HG03039 (cell line): Measurements from ENCODE around the gene METTL2A.
"Not testable (repeated sequence)": the region's sequence is repeated elsewhere in the genome, so short reads cannot be mapped to it uniquely, and the experiment has no call there.

Experiments used
- ATAC-seq: cut with Tn5 transposase; IDR thresholded peaks from one replicate; pipeline ENCODE4 v1.9.1; 2021; ENCODE audit warnings: mild to moderate bottlenecking, moderate library complexity; ENCODE audit not compliant: unreplicated experiment

METTL2A gene

DNA sequence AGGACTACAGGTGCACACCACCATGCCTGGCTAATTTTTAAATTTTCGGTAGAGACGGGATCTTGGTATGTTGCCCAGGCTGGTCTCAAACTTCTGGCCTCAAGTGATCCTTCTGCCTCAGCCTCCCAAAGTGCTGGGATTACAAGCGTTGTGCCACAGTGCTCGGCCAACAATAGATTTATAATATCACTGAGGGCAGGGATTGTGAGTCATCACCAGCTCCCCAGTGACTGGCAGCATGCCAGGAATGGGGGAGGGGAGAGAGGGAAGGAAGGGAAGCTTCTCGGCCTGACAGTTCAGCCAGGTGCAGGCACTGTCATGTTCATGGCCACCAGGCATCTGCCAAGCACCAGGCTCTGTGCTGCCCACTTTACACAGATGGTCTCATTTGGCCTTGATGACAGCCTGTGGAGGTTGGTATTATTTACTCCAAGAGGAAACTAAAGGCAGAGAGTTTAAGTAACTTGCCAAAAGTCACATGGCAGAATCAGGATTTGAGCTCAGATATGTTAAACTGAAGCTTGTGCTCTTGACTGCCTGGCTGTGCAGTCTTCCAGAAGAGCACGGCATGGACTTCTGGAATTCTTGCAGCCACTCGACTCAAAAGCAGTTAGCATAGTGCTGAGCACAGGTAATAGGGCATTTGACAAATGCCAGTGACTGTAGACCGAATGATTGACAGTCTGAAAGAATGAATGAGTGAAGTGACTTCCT lies 47.1 kb downstream of the METTL2A start:
- not testable (repeated sequence) for ATAC-seq

GRCh38 chr17:62471380-62471880 lies 47.7 kb downstream of the METTL2A start:
- ATAC-seq: not testable (repeated sequence)

GRCh38 chr17:62473030-62473982 lies 49.6 kb downstream of the METTL2A start:
- ATAC-seq: not testable (repeated sequence)

DNA sequence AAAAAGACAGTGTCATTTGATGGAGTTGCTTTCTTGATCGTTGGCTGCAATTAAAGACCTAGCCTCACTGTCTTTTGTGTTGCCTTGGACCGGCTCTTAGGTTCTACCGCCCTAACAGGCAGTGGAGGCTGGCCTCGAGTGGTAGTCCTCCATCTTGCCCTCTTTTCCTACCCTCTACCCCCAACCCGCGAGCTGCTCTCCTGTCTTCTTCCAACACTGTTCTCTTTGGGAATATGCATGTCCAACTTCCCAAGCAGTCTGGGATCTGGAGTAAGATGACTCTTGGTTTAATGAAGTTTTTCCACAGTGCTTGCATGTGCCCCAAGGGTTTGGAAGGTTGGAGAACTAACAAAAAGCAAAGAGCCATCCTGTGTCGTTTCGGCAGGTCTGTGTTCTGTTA lies 53.4 kb downstream of the METTL2A start:
- not testable (repeated sequence) for ATAC-seq

GRCh38 chr17:62477718-62478408 lies 54.2 kb downstream of the METTL2A start:
- ATAC-seq: peak; percentile 22

DNA sequence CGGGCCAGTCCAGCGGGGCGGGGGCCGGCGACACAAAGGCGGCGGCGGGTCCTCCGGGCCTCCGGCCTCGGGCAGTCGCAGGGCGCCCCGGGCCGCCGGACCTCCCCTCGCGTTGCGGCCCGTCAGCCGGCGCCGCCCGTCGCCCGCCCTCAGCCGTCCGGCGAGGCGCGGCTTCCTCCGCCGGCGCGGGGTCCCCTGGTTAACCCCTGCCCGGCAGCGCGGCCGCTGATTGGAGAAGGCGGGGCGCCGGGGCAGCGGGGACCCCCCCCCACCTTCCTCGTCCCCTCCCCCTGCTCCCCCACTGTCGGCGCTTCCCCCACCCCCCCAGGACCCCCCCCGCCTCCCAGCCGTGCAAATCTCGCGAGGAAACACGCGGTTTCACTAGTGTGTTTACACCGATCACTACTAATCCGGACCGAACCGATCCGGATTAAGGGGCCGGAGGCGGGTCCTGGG lies 54.8 kb downstream of the METTL2A start, which contains the start of gene TLK2:
TLK2 (plus strand) TSS at position 402 of the 456 bp plus-strand sequence. CDS start 2,301 bp downstream, outside the sequence.
- ATAC-seq: peak; percentile 59

GRCh38 chr17:62478880-62479638 lies 55.4 kb downstream of the METTL2A start:
- ATAC-seq: peak; percentile 24

- not testable (repeated sequence) for ATAC-seq
Measured at GRCh38 chr17:62479639-62480258, 56.1 kb downstream of the METTL2A start.

GRCh38 chr17:62482553-62482952 lies 58.9 kb downstream of the METTL2A start:
- ATAC-seq: not testable (repeated sequence)

GRCh38 chr17:62490990-62491389 lies 67.3 kb downstream of the METTL2A start:
- ATAC-seq: not testable (repeated sequence)

DNA sequence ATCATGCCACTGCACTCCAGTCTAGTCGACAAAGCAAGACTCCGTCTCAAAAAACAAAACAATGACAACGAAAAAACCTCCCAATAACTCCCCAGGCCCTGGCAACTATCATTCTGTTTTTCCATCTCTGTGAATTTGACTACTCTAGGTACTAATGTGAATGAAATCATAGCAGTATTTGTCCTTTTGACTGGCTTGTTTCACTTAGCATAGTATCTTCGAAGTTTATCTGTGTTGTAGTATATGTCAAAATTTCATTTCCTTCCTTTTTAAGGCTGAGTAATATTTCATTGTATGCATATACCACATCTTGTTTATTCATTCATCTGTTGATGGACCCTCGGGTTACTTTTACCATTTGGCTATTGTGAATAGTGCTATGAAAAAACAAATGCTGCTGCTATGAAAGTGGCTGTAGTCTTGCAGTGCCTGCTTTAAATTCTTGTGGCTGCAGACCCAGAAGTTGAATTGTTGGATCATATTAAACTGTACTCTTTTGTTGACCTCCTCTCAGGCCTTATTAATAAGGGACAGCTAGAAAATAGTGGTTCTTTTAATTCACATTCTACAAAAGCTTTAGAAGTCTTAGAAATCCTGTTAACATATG lies 69.5 kb downstream of the METTL2A start:
- ATAC-seq: not testable (repeated sequence)

- not testable (repeated sequence) for ATAC-seq
Measured at GRCh38 chr17:62494073-62494472, 70.4 kb downstream of the METTL2A start.

DNA sequence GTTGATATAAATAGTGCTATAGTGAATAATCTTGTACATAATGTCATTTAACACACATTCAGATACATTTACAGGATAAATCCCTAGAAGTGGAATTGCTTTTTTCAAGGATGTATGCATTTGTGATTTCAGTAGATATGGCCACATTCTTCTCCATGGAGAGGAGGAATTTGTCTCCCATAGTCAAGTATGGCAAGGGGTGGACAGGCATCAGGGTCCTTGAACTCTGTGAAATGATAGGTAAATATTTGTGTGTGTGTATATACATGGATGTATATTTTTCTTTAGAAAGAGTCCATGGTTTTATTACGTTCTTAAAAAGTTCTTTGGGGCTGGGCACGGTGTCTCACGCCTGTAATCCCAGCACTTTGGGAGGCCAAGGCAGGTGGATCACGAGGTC lies 72.6 kb downstream of the METTL2A start:
- not testable (repeated sequence) for ATAC-seq

DNA sequence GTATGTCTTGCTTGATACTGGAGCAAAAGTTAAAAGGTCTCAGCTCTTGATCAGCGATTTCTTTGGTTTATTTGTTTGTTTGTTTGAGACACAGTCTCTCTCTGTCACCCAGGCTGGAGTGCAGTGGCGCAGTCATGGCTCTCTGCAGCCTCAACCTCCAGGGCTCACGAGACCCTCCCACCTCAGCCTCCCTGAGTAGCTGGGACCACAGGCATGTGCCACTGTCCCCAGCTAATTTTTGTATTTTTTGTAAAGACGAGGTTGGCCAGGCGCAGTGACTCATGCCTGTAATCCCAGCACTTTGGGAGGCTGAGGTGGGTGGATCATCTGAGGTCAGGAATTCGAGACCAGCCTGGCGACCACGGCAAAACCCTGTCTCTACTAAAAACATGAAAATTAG lies 75.1 kb downstream of the METTL2A start:
- not testable (repeated sequence) for ATAC-seq
